ENCODE results near the gene PIP4K2A.

Gene PIP4K2A

GRCh38 chr10:22536620-22537019 lies 177.8 kb downstream of the PIP4K2A start:
- Histone ChIP-seq H3K4ac (ENCODE audit: low read length) (no peak overlapping the region), H3K4me1 (ENCODE audit: control insufficient read depth in 2 of 2, insufficient read depth in 1 of 2, low read depth in 1 of 2, low read length in 2 of 2) (no peaks in the 10 kb centered on the region), H3K27ac (replicated peaks; ENCODE audit: low read length) (no peak overlapping the region), H2BK5ac (ENCODE audit: low read length) (no peak overlapping the region), H3K4me2 (ENCODE audit: insufficient read depth, low read length, poor library complexity, severe bottlenecking) (no peak overlapping the region), H3K23ac (ENCODE audit: low read depth, low read length, poor library complexity) (no peak overlapping the region), H2BK12ac (ENCODE audit: low read length) (no peak overlapping the region), H3K36me3 (replicated peaks in 1 of 2; ENCODE audit: control insufficient read depth in 2 of 2, insufficient read depth in 2 of 2, low read length in 2 of 2) (peaks cover 4 to 45% of the 10 kb centered on the region in 2 donors), H3K18ac (ENCODE audit: low read length) (no peak overlapping the region), H2BK15ac (ENCODE audit: low read length) (no peak overlapping the region), H3K27me3 (ENCODE audit: control insufficient read depth in 3 of 3, insufficient read depth in 3 of 3, low read depth in 1 of 3, low read length in 3 of 3) (no peaks in the 10 kb centered on the region), H2AFZ (ENCODE audit: low read length) (no peak overlapping the region), H3K9ac (ENCODE audit: low read depth, low read length, poor library complexity) (no peak overlapping the region), H3K9me3 (replicated peaks in 1 of 2; ENCODE audit: control insufficient read depth in 2 of 2, insufficient read depth in 1 of 2, low read depth in 1 of 2, low read length in 2 of 2) (no peaks in the 10 kb centered on the region), H3K79me1 (ENCODE audit: low read depth, low read length) (no peaks in the 10 kb centered on the region), H3K4me3 (ENCODE audit: low read length in 2 of 2) (no peak overlapping the region), H3K14ac (ENCODE audit: low read length) (no peak overlapping the region), H4K8ac (ENCODE audit: low read depth, low read length) (no peak overlapping the region), H4K91ac (ENCODE audit: low read depth, low read length, poor library complexity) (no peak overlapping the region), H2BK120ac (ENCODE audit: low read depth, low read length) (no peak overlapping the region), H2AK5ac (ENCODE audit: low read depth, low read length) (no peak overlapping the region)
- DNase-seq (ENCODE audit: low spot score): no peak
- no CpG with 5 or more reads among the region's 8 CpGs for WGBS, 2 donors (ENCODE audit: extremely low coverage in 2 of 2, insufficient read length in 2 of 2, insufficient replicate concordance in 1 of 2)

GRCh38 chr10:22534849-22535604 lies 179.4 kb downstream of the PIP4K2A start:
- H3K4me1 ChIP-seq (ENCODE audit: control insufficient read depth in 2 of 2, insufficient read depth in 1 of 2, low read depth in 1 of 2, low read length in 2 of 2): no peaks in the 10 kb centered on the region
- H2BK120ac ChIP-seq (ENCODE audit: low read depth, low read length): no peak overlapping the region
- no peak overlapping the region for H3K23ac ChIP-seq (ENCODE audit: low read depth, low read length, poor library complexity)
- H4K91ac ChIP-seq (ENCODE audit: low read depth, low read length, poor library complexity): no peak overlapping the region
- H2BK12ac ChIP-seq (ENCODE audit: low read length): no peak overlapping the region
- H4K8ac ChIP-seq (ENCODE audit: low read depth, low read length): no peak overlapping the region
- no CpG with 5 or more reads among the region's 9 CpGs for WGBS, 2 donors (ENCODE audit: extremely low coverage in 2 of 2, insufficient read length in 2 of 2, insufficient replicate concordance in 1 of 2)
- no peak overlapping the region for H3K4ac ChIP-seq (ENCODE audit: low read length)
- H3K27me3 ChIP-seq (ENCODE audit: control insufficient read depth in 3 of 3, insufficient read depth in 3 of 3, low read depth in 1 of 3, low read length in 3 of 3): no peaks in the 10 kb centered on the region
- no peak for DNase-seq (ENCODE audit: low spot score)
- no peak overlapping the region for H2BK15ac ChIP-seq (ENCODE audit: low read length)
- H3K9ac ChIP-seq (ENCODE audit: low read depth, low read length, poor library complexity): no peak overlapping the region
- no peak overlapping the region for H3K14ac ChIP-seq (ENCODE audit: low read length)
- no peaks in the 10 kb centered on the region for H3K79me1 ChIP-seq (ENCODE audit: low read depth, low read length)
- no peak overlapping the region for H3K27ac ChIP-seq (replicated peaks; ENCODE audit: low read length)
- H2BK5ac ChIP-seq (ENCODE audit: low read length): no peak overlapping the region
- H3K4me2 ChIP-seq (ENCODE audit: insufficient read depth, low read length, poor library complexity, severe bottlenecking): no peak overlapping the region
- peaks cover 2 to 30% of the 10 kb centered on the region in 2 donors for H3K36me3 ChIP-seq (replicated peaks in 1 of 2; ENCODE audit: control insufficient read depth in 2 of 2, insufficient read depth in 2 of 2, low read length in 2 of 2)
- H2AFZ ChIP-seq (ENCODE audit: low read length): no peak overlapping the region
- H2AK5ac ChIP-seq (ENCODE audit: low read depth, low read length): no peak overlapping the region
- H3K9me3 ChIP-seq (replicated peaks in 1 of 2; ENCODE audit: control insufficient read depth in 2 of 2, insufficient read depth in 1 of 2, low read depth in 1 of 2, low read length in 2 of 2): peaks cover 0 to 3% of the 10 kb centered on the region in 2 donors
- H3K4me3 ChIP-seq (ENCODE audit: low read length in 2 of 2): no peak overlapping the region
- no peak overlapping the region for H3K18ac ChIP-seq (ENCODE audit: low read length)

GRCh38 chr10:22531441-22531840 lies 182.9 kb downstream of the PIP4K2A start:
- H3K27ac ChIP-seq (replicated peaks; ENCODE audit: low read length): no peak overlapping the region
- WGBS, 2 donors (ENCODE audit: extremely low coverage in 2 of 2, insufficient read length in 2 of 2, insufficient replicate concordance in 1 of 2): no CpG with 5 or more reads among the region's 2 CpGs
- H3K18ac ChIP-seq (ENCODE audit: low read length): no peak overlapping the region

GRCh38 chr10:22531008-22531407 lies 183.4 kb downstream of the PIP4K2A start:
- H2BK5ac ChIP-seq (ENCODE audit: low read length): no peak overlapping the region
- H4K91ac ChIP-seq (ENCODE audit: low read depth, low read length, poor library complexity): no peak overlapping the region
- no peak overlapping the region for H3K23ac ChIP-seq (ENCODE audit: low read depth, low read length, poor library complexity)
- no peak overlapping the region for H3K4ac ChIP-seq (ENCODE audit: low read length)
- H3K9me3 ChIP-seq (replicated peaks in 1 of 2; ENCODE audit: control insufficient read depth in 2 of 2, insufficient read depth in 1 of 2, low read depth in 1 of 2, low read length in 2 of 2): peaks cover 0 to 7% of the 10 kb centered on the region in 2 donors
- no peaks in the 10 kb centered on the region for H3K36me3 ChIP-seq (replicated peaks in 1 of 2; ENCODE audit: control insufficient read depth in 2 of 2, insufficient read depth in 2 of 2, low read length in 2 of 2)
- H3K4me1 ChIP-seq (ENCODE audit: control insufficient read depth in 2 of 2, insufficient read depth in 1 of 2, low read depth in 1 of 2, low read length in 2 of 2): no peaks in the 10 kb centered on the region
- no peak for DNase-seq (ENCODE audit: low spot score)
- no peak overlapping the region for H3K4me2 ChIP-seq (ENCODE audit: insufficient read depth, low read length, poor library complexity, severe bottlenecking)
- no peak overlapping the region for H3K27ac ChIP-seq (replicated peaks; ENCODE audit: low read length)
- no peak overlapping the region for H2BK15ac ChIP-seq (ENCODE audit: low read length)
- H2AFZ ChIP-seq (ENCODE audit: low read length): no peak overlapping the region
- no peaks in the 10 kb centered on the region for H3K79me1 ChIP-seq (ENCODE audit: low read depth, low read length)
- H3K14ac ChIP-seq (ENCODE audit: low read length): no peak overlapping the region
- H3K18ac ChIP-seq (ENCODE audit: low read length): no peak overlapping the region
- H2BK12ac ChIP-seq (ENCODE audit: low read length): no peak overlapping the region
- H2AK5ac ChIP-seq (ENCODE audit: low read depth, low read length): no peak overlapping the region
- H3K27me3 ChIP-seq (ENCODE audit: control insufficient read depth in 3 of 3, insufficient read depth in 3 of 3, low read depth in 1 of 3, low read length in 3 of 3): no peaks in the 10 kb centered on the region
- H3K4me3 ChIP-seq (ENCODE audit: low read length in 2 of 2): no peak overlapping the region
- no peak overlapping the region for H4K8ac ChIP-seq (ENCODE audit: low read depth, low read length)
- WGBS, 2 donors (ENCODE audit: extremely low coverage in 2 of 2, insufficient read length in 2 of 2, insufficient replicate concordance in 1 of 2): 100% methylated on average over 1 of the region's 3 CpGs; no CpG with 5 or more reads in 1 of the 2 donors
- no peak overlapping the region for H2BK120ac ChIP-seq (ENCODE audit: low read depth, low read length)
- H3K9ac ChIP-seq (ENCODE audit: low read depth, low read length, poor library complexity): no peak overlapping the region

More at GRCh38 chr10:22531441-22531840, 182.9 kb downstream of the PIP4K2A start:
- Histone ChIP-seq H2BK120ac (ENCODE audit: low read depth, low read length) (no peak overlapping the region), H3K23ac (ENCODE audit: low read depth, low read length, poor library complexity) (no peak overlapping the region), H4K91ac (ENCODE audit: low read depth, low read length, poor library complexity) (no peak overlapping the region), H3K9ac (ENCODE audit: low read depth, low read length, poor library complexity) (no peak overlapping the region), H3K4ac (ENCODE audit: low read length) (no peak overlapping the region), H3K14ac (ENCODE audit: low read length) (no peak overlapping the region), H2AFZ (ENCODE audit: low read length) (no peak overlapping the region), H3K9me3 (replicated peaks in 1 of 2; ENCODE audit: control insufficient read depth in 2 of 2, insufficient read depth in 1 of 2, low read depth in 1 of 2, low read length in 2 of 2) (peaks cover 0 to 5% of the 10 kb centered on the region in 2 donors), H2BK12ac (ENCODE audit: low read length) (no peak overlapping the region), H3K4me2 (ENCODE audit: insufficient read depth, low read length, poor library complexity, severe bottlenecking) (no peak overlapping the region), H3K79me1 (ENCODE audit: low read depth, low read length) (no peaks in the 10 kb centered on the region), H3K4me1 (ENCODE audit: control insufficient read depth in 2 of 2, insufficient read depth in 1 of 2, low read depth in 1 of 2, low read length in 2 of 2) (no peaks in the 10 kb centered on the region), H3K36me3 (replicated peaks in 1 of 2; ENCODE audit: control insufficient read depth in 2 of 2, insufficient read depth in 2 of 2, low read length in 2 of 2) (peaks cover 0 to 3% of the 10 kb centered on the region in 2 donors), H2AK5ac (ENCODE audit: low read depth, low read length) (no peak overlapping the region), H2BK15ac (ENCODE audit: low read length) (no peak overlapping the region), H2BK5ac (ENCODE audit: low read length) (no peak overlapping the region), H3K4me3 (ENCODE audit: low read length in 2 of 2) (no peak overlapping the region), H3K27me3 (ENCODE audit: control insufficient read depth in 3 of 3, insufficient read depth in 3 of 3, low read depth in 1 of 3, low read length in 3 of 3) (no peaks in the 10 kb centered on the region), H4K8ac (ENCODE audit: low read depth, low read length) (no peak overlapping the region)
- DNase-seq (ENCODE audit: low spot score): no peak
